NCI-H128 (cell line): ENCODE data around the gene ZNF428.
"Not testable (repeated sequence)": the region's sequence is repeated elsewhere in the genome, so short reads cannot be mapped to it uniquely, and the experiment has no call there.

ENCODE experiments used
- DNase-seq: peaks from one replicate; lab custom pipeline; 2025; ENCODE audit not compliant: unreplicated experiment; lab: John Stamatoyannopoulos, UW

The ZNF428 gene

DNA sequence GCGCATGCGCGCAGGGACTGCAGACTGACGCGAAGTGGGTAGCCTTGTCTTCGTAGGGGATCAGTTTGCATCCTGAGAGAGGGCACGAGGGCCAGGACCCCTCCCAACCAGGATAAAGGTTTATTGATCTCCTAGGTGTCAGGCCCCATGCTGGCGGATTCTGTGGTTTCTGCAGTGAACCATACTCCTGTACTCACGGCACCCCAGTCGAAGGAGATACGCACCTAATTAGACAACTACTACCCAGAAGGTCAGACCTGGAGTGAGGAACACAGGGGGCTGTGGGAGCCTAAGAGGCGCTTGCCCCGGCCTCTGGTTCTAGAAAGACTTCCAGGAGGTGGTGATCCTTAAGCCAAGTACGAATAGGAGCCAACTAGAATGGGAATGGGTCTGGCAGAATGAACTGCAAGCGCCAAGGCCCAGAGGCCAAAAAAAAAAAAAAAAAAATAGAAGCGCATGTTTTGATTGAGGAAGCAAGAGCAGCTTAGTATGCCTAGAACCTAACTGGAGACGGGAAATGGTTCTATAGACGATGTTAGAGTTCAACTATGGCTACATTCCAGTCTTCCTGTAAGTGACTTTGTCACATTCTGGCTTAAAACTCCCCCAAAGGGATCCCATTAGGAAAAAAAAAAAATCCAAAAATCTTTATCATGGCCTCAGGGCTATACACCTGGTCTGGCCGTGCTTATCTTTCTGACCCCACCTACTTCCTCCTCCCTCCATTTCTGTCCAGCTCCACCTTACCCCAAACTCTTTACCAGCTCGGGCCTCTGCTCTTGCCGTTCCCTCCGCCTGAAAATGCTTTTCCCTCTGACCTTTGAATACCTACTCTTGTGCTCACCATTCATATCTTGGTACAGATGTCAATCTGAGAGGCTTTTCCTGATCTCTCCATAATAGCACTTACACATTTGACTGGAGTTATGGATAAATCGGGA lies 902 bp upstream of the ZNF428 start:
- no peak for DNase-seq

DNA sequence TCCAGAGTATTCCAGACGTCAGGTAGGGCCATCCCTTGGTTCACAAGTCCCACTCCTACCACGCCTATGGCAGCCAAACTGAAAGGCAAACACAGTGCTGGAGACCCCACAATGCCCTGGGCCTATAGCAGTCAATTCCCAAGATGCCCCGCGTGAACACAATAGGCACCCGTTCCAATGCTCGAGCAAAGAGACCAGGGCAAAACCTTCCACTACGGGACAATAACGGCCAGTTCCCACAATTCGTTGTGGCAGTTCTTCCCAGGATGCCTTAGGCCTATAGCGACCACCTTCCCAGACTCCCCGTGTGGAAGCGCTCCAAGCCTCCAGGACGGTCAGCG lies 538 bp downstream of the ZNF428 start:
- DNase-seq = peak; percentile 58

DNA sequence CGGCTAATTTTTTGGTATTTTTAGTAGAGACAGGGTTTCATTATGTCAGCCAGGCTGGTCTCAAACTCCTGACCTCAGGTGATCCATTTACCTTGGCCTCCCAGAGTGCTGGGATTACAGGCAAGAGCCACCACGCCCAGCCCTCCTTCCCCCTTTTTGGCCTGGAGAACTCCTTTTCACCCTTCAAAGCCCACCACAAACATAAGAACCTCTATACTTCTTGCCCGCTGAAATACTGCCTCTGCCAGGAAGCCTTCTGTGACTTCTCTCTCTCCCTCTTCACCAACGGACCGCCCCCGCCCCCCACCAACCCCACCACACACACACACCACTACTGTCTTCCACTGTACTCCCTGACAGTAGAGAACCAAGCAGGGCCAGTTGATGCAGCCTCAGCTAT lies 2.5 kb downstream of the ZNF428 start:
- no peak for DNase-seq

DNA sequence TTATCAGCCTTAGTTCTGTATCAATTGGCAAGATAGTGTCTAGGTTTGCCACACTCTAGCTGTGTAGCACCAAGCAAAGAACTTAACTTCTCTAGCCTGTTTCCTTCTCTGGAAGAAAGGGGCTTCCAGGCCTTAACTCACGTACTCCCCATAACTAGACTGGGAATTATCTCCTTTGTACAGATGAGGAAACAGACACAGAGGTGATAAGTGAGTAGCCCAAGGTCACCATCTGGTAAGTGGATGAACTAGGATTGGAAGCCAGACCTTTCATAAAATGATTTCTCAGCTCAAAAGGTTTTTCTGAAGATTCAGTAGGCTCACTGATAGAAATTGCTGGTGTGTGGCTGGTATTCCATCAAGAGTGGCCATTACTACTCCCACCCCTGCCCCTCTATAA lies 3.1 kb downstream of the ZNF428 start:
- DNase-seq = no peak

DNA sequence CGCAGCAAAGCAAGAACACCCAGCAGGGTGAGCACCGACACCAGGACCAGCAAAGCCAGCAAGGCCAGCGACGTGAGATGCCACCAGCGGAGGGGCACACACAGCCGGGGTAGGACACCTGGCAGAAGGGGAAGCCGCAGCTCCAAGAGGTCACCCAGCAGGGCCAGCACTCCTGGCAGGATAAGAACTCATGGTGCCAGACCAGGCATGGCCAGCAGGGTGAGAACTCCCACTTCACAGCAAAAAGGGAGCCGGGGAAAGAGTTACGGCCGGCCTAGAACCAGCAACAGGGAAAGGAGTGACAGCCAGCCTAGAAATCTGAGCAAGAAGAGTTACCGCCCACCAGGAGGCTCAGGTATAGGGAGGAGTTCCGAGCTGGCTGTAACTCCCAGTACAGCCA lies 7.1 kb downstream of the ZNF428 start:
- DNase-seq = no peak

DNA sequence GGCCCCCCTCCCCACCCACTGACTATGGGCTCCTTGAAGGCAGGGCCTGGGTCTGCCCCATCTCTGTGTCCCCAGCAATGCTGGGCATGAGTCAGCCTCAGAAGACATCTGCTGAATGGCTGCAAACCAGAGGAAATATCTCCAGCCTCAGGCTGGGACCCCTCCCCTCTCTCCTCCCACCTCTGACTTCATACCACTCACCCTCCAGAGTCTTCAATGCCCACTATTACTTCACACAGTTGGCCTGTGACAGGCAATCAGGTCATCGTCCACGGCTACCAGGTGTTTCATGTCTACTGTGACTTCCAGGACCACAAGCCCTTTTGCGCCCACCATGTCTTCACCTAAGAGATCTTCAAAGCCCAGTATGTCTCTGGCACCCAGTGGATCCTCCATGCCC lies 7.6 kb downstream of the ZNF428 start, which contains the start of gene SRRM5:
SRRM5 (plus strand) TSS at position 301 of the 400 bp plus-strand sequence; CDS start at position 335, 34 bp downstream.
- DNase-seq = no peak

DNA sequence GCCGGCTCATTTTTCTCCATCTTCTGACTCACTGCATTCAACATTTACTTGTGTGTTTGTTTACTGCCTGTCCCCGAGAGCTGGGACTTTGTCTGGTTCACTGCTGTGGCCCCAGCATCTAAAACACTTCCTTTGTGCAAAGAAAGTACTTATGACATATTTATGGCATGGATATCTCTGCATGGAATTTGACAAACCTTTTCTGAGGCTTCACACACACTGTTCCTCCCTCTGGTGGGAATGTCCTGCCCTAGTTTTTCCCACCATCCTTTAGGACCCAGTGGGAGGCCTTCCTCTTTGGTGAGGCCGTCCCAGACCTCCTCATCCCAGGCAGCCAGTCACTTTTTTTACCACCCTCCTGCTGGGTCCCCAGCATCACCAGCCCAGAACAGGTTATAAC lies 8.9 kb downstream of the ZNF428 start:
- DNase-seq = no peak

DNA sequence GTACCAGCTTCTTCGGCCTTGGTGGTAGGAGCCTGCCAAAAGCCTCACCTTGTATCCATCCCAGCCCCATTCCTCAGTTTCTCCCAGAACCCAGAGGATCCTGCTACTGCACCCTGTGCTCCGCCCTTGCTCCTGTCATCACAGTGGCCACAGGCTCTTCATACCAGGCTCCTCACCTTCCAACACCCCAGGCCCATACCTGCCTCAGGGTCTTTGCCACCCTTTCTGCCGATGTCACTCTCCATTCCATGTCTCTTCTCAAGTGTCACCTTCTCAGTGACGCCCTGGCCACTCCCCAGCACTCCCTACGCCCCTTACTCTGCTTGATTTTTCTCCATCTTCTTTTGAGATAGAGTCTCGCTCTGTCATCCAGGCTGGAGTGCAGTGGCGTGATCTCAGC lies 9.6 kb downstream of the ZNF428 start:
- DNase-seq = no peak

DNA sequence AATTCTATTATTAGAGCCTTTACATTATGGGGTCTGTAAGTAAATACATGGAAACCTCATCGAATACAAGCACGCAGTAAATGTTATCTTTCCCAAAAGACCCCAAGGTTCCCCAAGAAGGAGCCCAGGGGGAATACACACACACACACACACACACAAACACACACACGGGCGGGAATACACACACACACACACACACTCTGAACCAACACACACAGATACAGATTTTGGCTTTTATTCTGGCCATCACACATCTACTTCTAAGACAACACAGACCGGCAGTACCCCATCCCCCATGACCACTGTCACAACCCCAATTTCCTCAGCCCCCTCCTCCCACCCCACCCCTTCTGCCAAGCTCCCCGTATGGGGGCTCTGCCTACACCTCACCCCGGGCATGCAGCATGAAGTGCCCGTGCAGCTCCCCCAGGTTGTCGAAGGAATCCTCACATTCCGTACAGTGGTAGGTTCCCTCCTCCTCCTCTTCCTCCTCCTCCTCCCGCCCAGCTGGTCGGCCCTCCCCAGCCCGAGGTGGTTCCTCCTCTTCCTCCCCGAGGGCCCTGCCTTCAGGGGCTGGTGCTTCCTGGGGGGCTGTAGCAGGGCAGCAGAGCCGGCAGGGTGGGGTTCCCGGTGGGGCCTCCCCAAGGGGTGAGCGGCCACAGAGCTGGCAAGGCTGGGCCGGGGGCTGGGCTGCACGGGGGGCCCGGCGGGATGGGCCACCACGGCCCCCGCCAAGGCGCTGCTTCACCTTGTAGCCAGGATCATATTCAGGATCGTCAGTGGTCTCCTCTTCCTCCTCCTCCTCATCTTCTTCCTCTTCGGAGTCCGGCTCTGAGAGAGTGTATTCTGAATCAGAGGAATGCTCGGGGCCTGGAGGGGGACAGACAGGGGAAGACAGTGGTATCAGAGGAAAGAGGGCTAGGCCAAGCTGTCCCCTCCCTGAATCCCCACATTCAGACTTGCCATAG lies 11.9 kb downstream of the ZNF428 start:
- no peak for DNase-seq

DNA sequence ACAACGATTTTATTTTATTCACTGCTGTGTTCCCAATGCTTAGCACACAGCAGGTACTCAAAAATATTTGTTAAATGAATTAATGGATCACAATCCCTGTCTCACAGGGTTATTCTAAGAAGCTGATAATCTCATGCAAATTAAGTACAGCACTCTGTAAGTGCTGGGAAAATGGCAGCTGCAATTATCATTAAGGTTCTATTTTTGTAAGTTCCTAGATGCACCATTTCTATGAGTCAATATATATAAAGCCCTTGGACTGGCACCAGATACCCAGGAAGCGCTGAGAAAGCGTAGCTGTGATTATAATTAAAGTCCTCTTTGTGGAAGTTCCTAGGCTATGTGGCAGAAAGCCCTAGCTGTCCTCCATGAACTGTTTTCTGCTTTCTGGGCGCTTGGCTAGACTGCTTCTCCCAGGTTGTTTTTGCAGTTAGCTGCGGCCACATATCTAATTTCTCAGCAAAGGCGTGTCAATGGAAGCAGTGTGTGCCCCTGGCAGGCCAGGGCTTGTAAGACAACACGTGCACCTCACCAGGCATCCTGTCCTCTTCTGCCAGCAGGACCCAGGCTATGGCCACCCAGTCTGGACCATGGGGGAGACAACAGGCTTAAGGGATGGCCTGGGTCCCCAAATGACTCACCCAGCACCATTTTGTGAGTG lies 12.7 kb downstream of the ZNF428 start:
- DNase-seq = no peak

DNA sequence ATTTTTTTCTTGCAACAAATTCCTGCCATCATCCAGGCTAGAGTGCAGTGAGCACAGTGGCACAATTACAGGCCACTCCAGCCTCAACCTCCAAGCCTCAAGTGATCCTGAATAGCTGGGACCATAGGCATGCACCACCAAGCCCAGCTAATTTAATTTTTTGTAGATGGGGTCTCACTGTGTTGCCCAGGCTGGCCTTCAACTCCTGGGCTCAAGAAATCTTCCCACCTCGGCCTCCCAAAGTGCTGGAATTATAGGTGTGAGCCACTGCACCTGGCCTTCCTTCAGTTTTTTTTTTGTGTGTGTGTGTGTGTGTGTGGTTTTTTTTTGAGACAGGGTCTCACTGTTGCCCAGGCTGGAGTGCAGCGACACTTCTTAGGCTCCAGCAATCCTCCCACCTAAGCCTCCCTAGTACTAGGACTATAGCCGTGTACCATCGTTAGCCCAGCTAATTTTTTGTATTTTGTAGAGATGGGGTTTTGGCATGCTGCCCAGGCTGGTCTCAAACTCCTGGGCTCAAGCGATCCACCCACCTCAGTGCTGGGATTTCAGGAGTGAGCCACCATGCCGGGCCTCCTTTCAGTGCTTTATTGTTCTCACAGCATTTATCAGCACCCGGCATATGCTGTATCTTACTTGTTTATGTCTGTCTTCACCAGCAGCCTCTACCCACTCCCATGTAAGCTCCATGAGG lies 13.4 kb downstream of the ZNF428 start:
- DNase-seq = no peak

DNA sequence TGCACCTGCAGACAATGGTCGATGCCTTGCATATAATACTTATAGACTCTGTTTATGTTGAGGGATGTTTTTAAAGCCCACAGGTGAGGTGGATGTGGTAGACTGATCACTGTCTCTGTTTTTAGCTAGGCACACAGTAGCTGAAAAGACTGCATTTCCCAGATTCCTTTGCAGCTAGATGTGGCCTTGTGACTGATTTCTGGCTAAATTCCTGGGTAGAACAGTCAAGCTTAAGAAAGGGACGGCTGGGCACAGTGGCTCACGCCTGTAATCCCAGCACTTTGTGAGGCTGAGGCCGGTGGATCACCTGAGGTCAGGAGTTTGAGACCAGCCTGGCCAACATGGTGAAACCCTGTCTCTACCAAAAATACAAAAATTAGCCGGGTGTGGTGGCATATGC lies 19.1 kb downstream of the ZNF428 start:
- not testable (repeated sequence) for DNase-seq

DNA sequence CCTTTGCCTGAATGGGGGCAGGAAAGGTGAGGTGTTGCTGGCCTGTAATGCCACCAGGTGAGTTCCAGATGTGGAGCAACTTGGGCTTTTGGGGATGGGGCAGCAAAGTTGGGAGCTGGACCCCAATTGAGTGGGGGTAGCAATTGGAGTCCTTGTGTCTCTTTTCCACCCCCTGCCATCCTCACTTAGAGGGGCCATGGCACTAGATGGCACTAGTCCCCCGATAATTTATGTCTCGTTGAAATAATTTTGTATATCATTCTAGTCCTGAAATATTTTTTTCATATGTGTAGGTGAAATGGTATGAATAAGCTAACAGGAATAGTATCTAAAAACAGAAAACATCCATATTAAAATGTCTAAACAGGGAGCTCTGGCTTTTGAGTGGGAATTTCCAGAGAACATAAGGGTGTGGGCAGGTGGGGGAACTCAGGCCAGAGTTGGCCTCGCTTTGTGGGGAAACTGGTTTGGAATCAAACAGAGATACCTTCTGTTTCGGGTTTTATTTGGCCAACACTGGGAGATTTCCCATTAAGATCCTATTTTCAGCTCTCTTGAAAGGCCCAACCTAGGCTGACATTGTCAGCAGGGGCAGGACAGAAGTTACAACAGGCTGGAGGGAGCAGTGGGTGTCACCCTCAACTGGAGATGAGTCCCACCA lies 19.7 kb downstream of the ZNF428 start:
- no peak for DNase-seq

DNA sequence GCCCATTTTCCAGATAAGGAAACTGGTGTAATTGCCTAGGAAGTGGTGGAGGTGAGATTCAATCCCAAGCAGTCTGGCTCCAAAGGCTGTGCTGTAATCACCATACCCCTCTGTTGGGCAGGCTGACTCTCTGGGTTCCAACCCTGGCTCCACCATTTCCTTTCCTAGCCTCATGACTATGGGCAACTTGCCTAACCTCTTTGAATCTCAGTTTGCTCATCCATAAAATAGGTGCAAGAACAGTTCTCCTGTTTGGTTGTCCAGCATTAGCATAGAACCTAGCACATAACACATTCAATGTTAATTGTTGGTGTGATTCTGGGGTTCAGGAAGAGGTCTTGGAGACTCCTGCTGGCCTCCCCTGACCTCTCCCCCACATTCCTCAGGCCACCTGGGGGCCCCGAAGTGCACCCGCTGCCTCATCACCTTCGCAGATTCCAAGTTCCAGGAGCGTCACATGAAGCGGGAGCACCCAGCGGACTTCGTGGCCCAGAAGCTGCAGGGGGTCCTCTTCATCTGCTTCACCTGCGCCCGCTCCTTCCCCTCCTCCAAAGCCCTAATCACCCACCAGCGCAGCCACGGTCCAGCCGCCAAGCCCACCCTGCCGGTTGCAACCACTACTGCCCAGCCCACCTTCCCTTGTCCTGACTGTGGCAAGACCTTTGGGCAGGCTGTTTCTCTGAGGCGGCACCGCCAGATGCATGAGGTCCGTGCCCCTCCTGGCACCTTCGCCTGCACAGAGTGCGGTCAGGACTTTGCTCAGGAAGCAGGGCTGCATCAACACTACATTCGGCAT lies 20.8 kb downstream of the ZNF428 start:
- no peak for DNase-seq

DNA sequence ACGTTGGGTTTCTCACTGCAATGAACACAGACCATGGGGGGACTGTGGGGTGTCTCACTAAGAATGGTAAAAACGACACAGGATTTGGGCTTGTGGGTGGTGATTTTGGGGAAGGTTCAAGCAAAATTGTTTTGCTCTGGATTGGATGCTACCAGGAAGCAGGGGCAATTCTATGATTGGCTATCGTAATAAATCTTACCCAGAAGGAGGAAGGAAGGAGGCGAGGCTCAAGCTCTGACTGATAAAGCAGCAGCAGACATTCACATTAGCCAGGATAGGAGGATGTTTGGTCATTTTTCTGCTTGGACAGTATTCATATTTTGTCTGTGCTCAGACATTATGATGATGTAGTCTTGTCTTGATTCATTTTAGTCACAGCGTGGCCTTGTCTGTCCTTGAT lies 21.6 kb downstream of the ZNF428 start:
- DNase-seq = no peak

DNA sequence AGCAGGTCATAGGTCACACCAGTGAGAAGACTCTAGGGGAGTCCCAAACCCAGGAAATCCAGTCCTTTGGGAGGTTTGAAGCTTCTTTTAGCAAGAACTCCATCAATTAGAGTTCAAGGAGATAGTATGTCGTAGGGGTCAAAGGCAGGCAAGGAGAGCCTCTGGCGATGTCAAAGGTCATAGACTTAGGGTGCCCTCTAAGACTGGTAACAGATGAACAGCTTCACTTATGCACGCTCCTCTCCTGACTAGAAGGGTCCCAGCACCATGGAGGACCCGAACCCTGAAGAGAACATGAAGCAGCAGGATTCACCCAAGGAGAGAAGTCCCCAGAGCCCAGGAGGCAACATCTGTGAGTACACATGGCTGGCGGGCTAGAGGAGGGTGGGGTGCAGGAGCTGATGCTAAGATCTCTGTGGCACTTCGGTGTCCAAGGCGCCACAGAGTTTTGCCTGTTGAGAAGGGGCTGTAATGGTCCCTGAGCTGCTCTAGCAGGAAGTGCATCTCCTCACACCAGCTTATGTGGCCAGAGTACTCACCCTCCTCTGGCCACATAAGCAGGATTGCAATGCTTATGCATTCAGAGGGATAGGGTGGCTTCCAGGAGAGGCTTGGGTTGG lies 22.5 kb downstream of the ZNF428 start:
- no peak for DNase-seq

DNA sequence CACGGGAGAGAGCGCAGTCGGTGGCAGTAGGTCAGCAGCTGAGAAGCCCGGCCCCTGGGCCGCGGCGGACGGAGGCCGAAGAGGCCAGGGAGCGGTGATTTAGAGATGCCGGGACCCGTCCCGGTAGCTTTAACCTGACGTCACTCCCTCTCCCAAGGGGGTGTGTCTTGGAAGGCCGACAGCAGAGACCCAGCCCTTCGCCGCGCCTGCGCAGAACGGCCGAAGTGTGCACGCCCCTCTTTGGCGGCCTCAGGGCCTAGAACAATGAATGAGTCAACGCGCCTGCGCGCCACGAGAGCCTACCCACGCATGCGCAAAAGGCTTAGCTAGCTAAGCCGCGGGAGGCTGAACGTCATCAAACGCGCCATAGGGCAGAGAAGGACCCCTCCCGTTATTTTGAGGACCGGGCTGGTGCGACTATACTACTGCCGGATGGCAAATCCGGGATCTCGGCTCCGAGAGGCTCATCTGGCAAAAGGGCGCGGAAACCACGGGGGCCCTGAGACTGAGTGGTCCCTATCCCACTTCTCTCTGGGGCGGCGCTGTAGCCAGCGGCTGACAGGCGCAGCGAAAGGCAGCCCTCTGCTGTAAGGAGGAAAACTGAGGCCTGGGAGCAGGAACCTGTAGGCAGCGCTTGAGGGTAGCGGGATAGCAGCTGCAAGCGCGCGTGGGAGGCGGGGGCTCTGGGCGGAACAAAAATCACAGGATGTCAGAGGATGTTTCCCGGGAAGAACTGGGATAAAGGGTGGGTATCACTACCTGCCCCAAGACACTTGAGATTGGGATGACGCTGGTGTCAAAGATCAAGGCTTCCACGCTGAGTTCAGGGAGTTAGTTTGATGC lies 23.2 kb downstream of the ZNF428 start, which contains the start of the genes IRGQ and ZNF576:
IRGQ (minus strand) TSS at position 136 of the 843 bp plus-strand sequence. CDS start 796 bp downstream, outside the sequence.
ZNF576 (plus strand) TSS at position 597 of the 843 bp plus-strand sequence. CDS start 514 bp downstream, outside the sequence.
- peak; percentile 99 for DNase-seq

DNA sequence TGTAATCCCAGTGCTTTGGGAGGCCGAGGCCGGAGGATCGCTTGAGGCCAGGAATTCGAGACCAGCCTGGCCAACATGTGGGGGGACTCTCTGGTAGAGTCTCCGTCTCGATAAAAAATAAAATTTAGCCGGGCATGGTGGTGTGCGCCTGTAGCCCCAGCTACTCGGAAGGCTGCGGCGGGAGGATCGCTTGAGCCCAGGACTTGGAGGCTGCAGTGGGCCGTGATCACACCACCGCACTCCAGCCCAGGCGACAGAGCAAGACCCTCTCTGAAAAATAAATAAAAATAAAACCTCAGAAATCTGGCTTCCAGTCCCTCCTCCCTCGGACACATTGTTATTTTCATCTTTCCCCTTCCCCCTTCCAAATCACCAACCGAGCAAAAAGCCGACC lies 23.8 kb downstream of the ZNF428 start:
- DNase-seq = no peak
